B cell (primary cell): ENCODE results near the gene TWSG1.

Experiments used
- EZH2 ChIP-seq: IDR thresholded peaks from 2 replicates; pipeline ENCODE4 v1.6.1; 2012; ENCODE audit warnings: borderline replicate concordance, low read depth, mild to moderate bottlenecking, moderate library complexity, low read length; ENCODE audit not compliant: insufficient read depth, poor library complexity, severe bottlenecking
- TF ChIP-seq, protein P1 (sequence below): fragments of 200-600 bp; IDR thresholded peaks from one replicate; pipeline ENCODE4 v1.8.0; 2022; ENCODE audit warnings: antibody characterized with exemption, mild to moderate bottlenecking

DNA sequence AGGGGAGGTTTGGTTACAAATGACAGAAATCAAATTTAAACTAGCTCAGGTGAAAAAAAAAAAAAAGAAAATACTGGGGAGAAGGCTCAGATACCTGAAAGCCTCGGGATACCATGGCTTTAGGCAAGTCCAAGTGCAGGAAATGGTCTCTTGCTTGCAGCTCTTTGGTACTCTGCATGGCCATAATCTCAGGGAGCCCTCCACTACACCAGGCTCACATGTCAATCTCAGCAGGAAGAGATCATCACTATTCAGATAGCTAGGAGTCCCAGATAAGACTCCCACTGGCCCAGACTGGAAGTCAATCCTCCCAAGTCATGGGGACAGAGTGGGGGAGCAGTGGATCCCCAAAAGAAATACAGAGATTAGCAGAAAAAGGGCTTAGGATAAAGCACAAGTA lies 75.9 kb downstream of the TWSG1 start:
- no peak for TF ChIP-seq EZH2
- TF ChIP-seq, protein P1, sequence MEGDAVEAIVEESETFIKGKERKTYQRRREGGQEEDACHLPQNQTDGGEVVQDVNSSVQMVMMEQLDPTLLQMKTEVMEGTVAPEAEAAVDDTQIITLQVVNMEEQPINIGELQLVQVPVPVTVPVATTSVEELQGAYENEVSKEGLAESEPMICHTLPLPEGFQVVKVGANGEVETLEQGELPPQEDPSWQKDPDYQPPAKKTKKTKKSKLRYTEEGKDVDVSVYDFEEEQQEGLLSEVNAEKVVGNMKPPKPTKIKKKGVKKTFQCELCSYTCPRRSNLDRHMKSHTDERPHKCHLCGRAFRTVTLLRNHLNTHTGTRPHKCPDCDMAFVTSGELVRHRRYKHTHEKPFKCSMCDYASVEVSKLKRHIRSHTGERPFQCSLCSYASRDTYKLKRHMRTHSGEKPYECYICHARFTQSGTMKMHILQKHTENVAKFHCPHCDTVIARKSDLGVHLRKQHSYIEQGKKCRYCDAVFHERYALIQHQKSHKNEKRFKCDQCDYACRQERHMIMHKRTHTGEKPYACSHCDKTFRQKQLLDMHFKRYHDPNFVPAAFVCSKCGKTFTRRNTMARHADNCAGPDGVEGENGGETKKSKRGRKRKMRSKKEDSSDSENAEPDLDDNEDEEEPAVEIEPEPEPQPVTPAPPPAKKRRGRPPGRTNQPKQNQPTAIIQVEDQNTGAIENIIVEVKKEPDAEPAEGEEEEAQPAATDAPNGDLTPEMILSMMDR = no peak
